ENCODE measurements around the gene IRF9. TPM values are rescaled to one million over a fixed set of nuclear protein-coding genes. Genes with fewer than 3 reads are reported as not detected.

IRF9 gene
- total and polyA plus RNA-seq, 2 of the 13 experiments (the other 11 are each of a cell fraction or from before 2014, with no cell fraction given): 14.9 to 49.7 TPM

- TF ChIP-seq ZNF430 (CRISPR knock-in tag; IDR thresholded peaks at IDR 0.05): no peak
- peak; percentile 94 for TF ChIP-seq CAMTA2 (CRISPR knock-in tag; IDR thresholded peaks at IDR 0.05; ENCODE audit: borderline replicate concordance)
- TF ChIP-seq ZNF367 (CRISPR knock-in tag; IDR thresholded peaks at IDR 0.05; ENCODE audit: borderline replicate concordance): peak; percentile 68; the same call in 1 of the 2 replicates
- peak; percentile 75 for TF ChIP-seq HMG20B (CRISPR knock-in tag; conservative IDR thresholded peaks at IDR 0.05)
- peak; percentile 65; the same call in 1 of the 2 replicates for TF ChIP-seq CC2D1A (CRISPR knock-in tag; IDR thresholded peaks at IDR 0.05)
- peak; percentile 97 for TF ChIP-seq ZNF772 (CRISPR knock-in tag; IDR thresholded peaks at IDR 0.05)
- TF ChIP-seq ZNF710 (CRISPR knock-in tag; IDR thresholded peaks at IDR 0.05; ENCODE audit: borderline replicate concordance): peak; percentile 93
- no peak for TF ChIP-seq ZNF101 (CRISPR knock-in tag; IDR thresholded peaks at IDR 0.05; ENCODE audit: borderline replicate concordance, low read depth)
- TF ChIP-seq, protein P1, sequence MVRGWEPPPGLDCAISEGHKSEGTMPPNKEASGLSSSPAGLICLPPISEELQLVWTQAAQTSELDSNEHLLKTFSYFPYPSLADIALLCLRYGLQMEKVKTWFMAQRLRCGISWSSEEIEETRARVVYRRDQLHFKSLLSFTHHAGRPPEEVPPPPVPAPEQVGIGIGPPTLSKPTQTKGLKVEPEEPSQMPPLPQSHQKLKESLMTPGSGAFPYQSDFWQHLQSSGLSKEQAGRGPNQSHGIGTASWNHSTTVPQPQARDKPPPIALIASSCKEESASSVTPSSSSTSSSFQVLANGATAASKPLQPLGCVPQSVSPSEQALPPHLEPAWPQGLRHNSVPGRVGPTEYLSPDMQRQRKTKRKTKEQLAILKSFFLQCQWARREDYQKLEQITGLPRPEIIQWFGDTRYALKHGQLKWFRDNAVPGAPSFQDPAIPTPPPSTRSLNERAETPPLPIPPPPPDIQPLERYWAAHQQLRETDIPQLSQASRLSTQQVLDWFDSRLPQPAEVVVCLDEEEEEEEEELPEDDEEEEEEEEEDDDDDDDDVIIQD (CRISPR knock-in tag; IDR thresholded peaks at IDR 0.05; ENCODE audit: low read depth): peak; percentile 82
- no peak for TF ChIP-seq PHF20 (CRISPR knock-in tag; IDR thresholded peaks at IDR 0.05)
- TF ChIP-seq HCFC1 (IDR thresholded peaks at IDR 0.05; ENCODE audit: low read depth, low read length): peak; percentile 13; the same call in 1 of the 2 replicates
- TF ChIP-seq, protein P2, sequence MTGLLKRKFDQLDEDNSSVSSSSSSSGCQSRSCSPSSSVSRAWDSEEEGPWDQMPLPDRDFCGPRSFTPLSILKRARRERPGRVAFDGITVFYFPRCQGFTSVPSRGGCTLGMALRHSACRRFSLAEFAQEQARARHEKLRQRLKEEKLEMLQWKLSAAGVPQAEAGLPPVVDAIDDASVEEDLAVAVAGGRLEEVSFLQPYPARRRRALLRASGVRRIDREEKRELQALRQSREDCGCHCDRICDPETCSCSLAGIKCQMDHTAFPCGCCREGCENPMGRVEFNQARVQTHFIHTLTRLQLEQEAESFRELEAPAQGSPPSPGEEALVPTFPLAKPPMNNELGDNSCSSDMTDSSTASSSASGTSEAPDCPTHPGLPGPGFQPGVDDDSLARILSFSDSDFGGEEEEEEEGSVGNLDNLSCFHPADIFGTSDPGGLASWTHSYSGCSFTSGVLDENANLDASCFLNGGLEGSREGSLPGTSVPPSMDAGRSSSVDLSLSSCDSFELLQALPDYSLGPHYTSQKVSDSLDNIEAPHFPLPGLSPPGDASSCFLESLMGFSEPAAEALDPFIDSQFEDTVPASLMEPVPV (CRISPR knock-in tag; IDR thresholded peaks at IDR 0.05): peak; percentile 76; the same call in 1 of the 2 replicates
- peak; percentile 77; the same call in 1 of the 2 replicates for TF ChIP-seq DR1 (CRISPR knock-in tag; IDR thresholded peaks at IDR 0.05)
- TF ChIP-seq KDM2A (CRISPR knock-in tag; IDR thresholded peaks at IDR 0.05; ENCODE audit: borderline replicate concordance, low read depth): peak; percentile 82
- no peak; the same call in 1 of the 2 replicates for TF ChIP-seq ZNF678 (CRISPR knock-in tag; IDR thresholded peaks at IDR 0.05)
- peak; percentile 45; the same call in 1 of the 2 replicates for TF ChIP-seq ZNF264 (CRISPR knock-in tag; IDR thresholded peaks at IDR 0.05)
- TF ChIP-seq ZNF12 (CRISPR knock-in tag; IDR thresholded peaks at IDR 0.05): peak; percentile 78; the same call in 1 of the 2 replicates
- no peak for TF ChIP-seq ZNF124 (CRISPR knock-in tag; IDR thresholded peaks at IDR 0.05)
- no peak for TF ChIP-seq ZNF589 (CRISPR knock-in tag; conservative IDR thresholded peaks at IDR 0.05)
- peak; percentile 90 for TF ChIP-seq TFDP2 (CRISPR knock-in tag; IDR thresholded peaks at IDR 0.05)
Measured at GRCh38 chr14:24135834-24136683, 25.0 kb upstream of the IRF9 start, which contains the start of gene PSME1 (continued).

All from HepG2 (cell line).